ENCODE data around the gene XYLT1. TPM values are rescaled to one million over a fixed set of nuclear protein-coding genes. Genes with fewer than 3 reads are reported as not detected.

The XYLT1 gene
- total and polyA plus RNA-seq, 2 of the 13 experiments (the other 11 are each of a cell fraction or from before 2014, with no cell fraction given), result not detected

GRCh38 chr16:17467923-17468540 is 2.7 kb downstream of the XYLT1 start:
- no peaks in the 10 kb centered on the region for H3K4me1 ChIP-seq (ENCODE audit: insufficient read depth, low read length)
- in situ Hi-C loops (cut with HindIII; ENCODE audit: extremely low pct_ligation_motif_present, low pct_unique_long_range_greater_than_20kb), result loop anchor here (10.0 to 25.0 kb wide), 2 partner anchors 193 to 606 kb away; no protein-coding TSS in a partner anchor
- no peak overlapping the region for H3K4me3 ChIP-seq (replicated peaks in 1 of 3; ENCODE audit: insufficient read depth in 1 of 3, low read depth in 2 of 3, low read length in 3 of 3)
- WGBS (ENCODE audit: low lambda C conversion rate), result 19% methylated on average over 6 of the region's 6 CpGs
- H3K79me2 ChIP-seq (ENCODE audit: insufficient read depth, low read length), result no peaks in the 10 kb centered on the region
- H3K27me3 ChIP-seq (ENCODE audit: control insufficient read depth in 1 of 2, insufficient read depth in 2 of 2, low read length in 2 of 2), result peaks cover 21 to 69% of the 10 kb centered on the region in 2 experiments
- no peak overlapping the region for H3K27ac ChIP-seq (ENCODE audit: extremely low read length, insufficient read depth, low read length)
- intact Hi-C loops (cut with micrococcal nuclease; ENCODE audit: unreplicated experiment), result no loop called here
- H3K36me3 ChIP-seq (replicated peaks in 1 of 2; ENCODE audit: control insufficient read depth in 1 of 2, insufficient read depth in 2 of 2, low read length in 2 of 2), result no peaks in the 10 kb centered on the region
- CTCF ChIA-PET (ENCODE audit: low intra/inter-chr PET ratio, low total read pairs), result interaction anchor here (0.7 to 1.2 kb wide), 2 partner anchors 607 to 875 kb away, joined by 3 to 4 read pairs; no protein-coding TSS in a partner anchor
- no peak overlapping the region for H3K4me2 ChIP-seq (ENCODE audit: low read depth, low read length)
- DNase-seq (ENCODE audit: low spot score) (peak; percentile 33), ATAC-seq (peak; percentile 78), FAIRE-seq (peak; percentile 36)
- POLR2A ChIA-PET, result no interaction called here
- no peaks in the 10 kb centered on the region for H3K9me3 ChIP-seq (ENCODE audit: low read length)
- no peak overlapping the region for H2AFZ ChIP-seq (ENCODE audit: low read length)
- TF ChIP-seq ZBTB7B (CRISPR knock-in tag; IDR thresholded peaks at IDR 0.05) (0 out of 2 replicates have a peak, but pooled peaks have one; percentile 25), U2AF1 (optimal IDR thresholded peaks at IDR 0.05; ENCODE audit: low read depth, low read length) (peak; percentile 45), SMC3 (IDR thresholded peaks at IDR 0.05; ENCODE audit: low read length) (peak; percentile 63; the same call in 1 of the 2 replicates), CTCF (CRISPR knock-in tag; IDR thresholded peaks at IDR 0.05) (peak; percentile 73), IKZF4 (CRISPR knock-in tag; IDR thresholded peaks at IDR 0.05; ENCODE audit: borderline replicate concordance, low read depth, not compliant biosample characterization) (no peak), ZNF777 (CRISPR knock-in tag; IDR thresholded peaks at IDR 0.05) (no peak), STAG1 (CRISPR knock-in tag; IDR thresholded peaks at IDR 0.05) (peak; percentile 75), XRCC5 (optimal IDR thresholded peaks at IDR 0.05; ENCODE audit: low read length) (peak; percentile 54)
- no TSS peak for BruUV-seq (replicated peaks)
- no peak overlapping the region for H3K9ac ChIP-seq (ENCODE audit: insufficient read depth, low read depth, low read length)
- no peaks in the 10 kb centered on the region; the same call in 1 of the 2 replicates for H4K20me1 ChIP-seq (ENCODE audit: insufficient read depth, low read length)

Data from HepG2 (cell line).